Measurements from ENCODE around the gene BIVM.

BIVM gene

GRCh38 chr13:102838982-102839381 is 40.1 kb downstream of the BIVM start:
- in situ Hi-C loops (cut with MboI; ENCODE audit: low sequenced_read_pairs) = no loop called here

- in situ Hi-C loops (cut with MboI; ENCODE audit: low sequenced_read_pairs) = no loop called here
Observed at GRCh38 chr13:102839462-102839861, 40.5 kb downstream of the BIVM start.

GRCh38 chr13:102845289-102845629 is 46.3 kb downstream of the BIVM start:
- in situ Hi-C loops (cut with MboI; ENCODE audit: low sequenced_read_pairs) = loop anchor here (10.0 kb wide), 2 partner anchors 70 to 250 kb away; partner anchors contain the start of genes TEX30 and TPP2

GRCh38 chr13:102845630-102846260 is 46.8 kb downstream of the BIVM start, which contains the start of gene ERCC5:
TSS of gene ERCC5 (plus strand) at chr13:102846032. CDS start at chr13:102846267, 235 bp downstream.
- in situ Hi-C loops (cut with MboI; ENCODE audit: low sequenced_read_pairs) = loop anchor here (10.0 kb wide), 2 partner anchors 71 to 251 kb away; partner anchors contain the start of genes TEX30 and TPP2

- in situ Hi-C loops (cut with MboI; ENCODE audit: low sequenced_read_pairs) = loop anchor here (10.0 kb wide), 2 partner anchors 72 to 252 kb away; partner anchors contain the start of genes TEX30 and TPP2
Observed at GRCh38 chr13:102846261-102847015, 47.5 kb downstream of the BIVM start.

- in situ Hi-C loops (cut with MboI; ENCODE audit: low sequenced_read_pairs) = loop anchor here (10.0 kb wide), 2 partner anchors 73 to 253 kb away; partner anchors contain the start of genes TEX30 and TPP2
Observed at GRCh38 chr13:102847272-102848234, 48.6 kb downstream of the BIVM start.

- in situ Hi-C loops (cut with MboI; ENCODE audit: low sequenced_read_pairs) = loop anchor here (10.0 kb wide), 2 partner anchors 74 to 254 kb away; partner anchors contain the start of genes TEX30 and TPP2
Observed at GRCh38 chr13:102848956-102849355, 50.0 kb downstream of the BIVM start.

GRCh38 chr13:102852556-102852955 is 53.6 kb downstream of the BIVM start:
- in situ Hi-C loops (cut with MboI; ENCODE audit: low sequenced_read_pairs) = no loop called here

- in situ Hi-C loops (cut with MboI; ENCODE audit: low sequenced_read_pairs) = no loop called here
Observed at GRCh38 chr13:102854675-102855074, 55.8 kb downstream of the BIVM start.

GRCh38 chr13:102856557-102856956 is 57.6 kb downstream of the BIVM start:
- in situ Hi-C loops (cut with MboI; ENCODE audit: low sequenced_read_pairs) = no loop called here

- in situ Hi-C loops (cut with MboI; ENCODE audit: low sequenced_read_pairs) = no loop called here
Observed at GRCh38 chr13:102862624-102863210, 63.8 kb downstream of the BIVM start.

GRCh38 chr13:102863590-102863989 is 64.7 kb downstream of the BIVM start:
- in situ Hi-C loops (cut with MboI; ENCODE audit: low sequenced_read_pairs) = no loop called here

GRCh38 chr13:102868366-102868936 is 69.5 kb downstream of the BIVM start:
- in situ Hi-C loops (cut with MboI; ENCODE audit: low sequenced_read_pairs) = no loop called here

GRCh38 chr13:102869948-102870676 is 71.2 kb downstream of the BIVM start:
- in situ Hi-C loops (cut with MboI; ENCODE audit: low sequenced_read_pairs) = no loop called here

- in situ Hi-C loops (cut with MboI; ENCODE audit: low sequenced_read_pairs) = no loop called here
Observed at GRCh38 chr13:102870677-102871415, 71.9 kb downstream of the BIVM start.

GRCh38 chr13:102872131-102872530 is 73.2 kb downstream of the BIVM start:
- in situ Hi-C loops (cut with MboI; ENCODE audit: low sequenced_read_pairs) = no loop called here

GRCh38 chr13:102872531-102872930 is 73.6 kb downstream of the BIVM start:
- in situ Hi-C loops (cut with MboI; ENCODE audit: low sequenced_read_pairs) = no loop called here

GRCh38 chr13:102873653-102874052 is 74.7 kb downstream of the BIVM start:
- in situ Hi-C loops (cut with MboI; ENCODE audit: low sequenced_read_pairs) = no loop called here

GRCh38 chr13:102875256-102875655 is 76.3 kb downstream of the BIVM start:
- in situ Hi-C loops (cut with MboI; ENCODE audit: low sequenced_read_pairs) = no loop called here
